Progenitor cell of endocrine pancreas (in vitro differentiated cells): ENCODE measurements around the gene N4BP3. TPM values are rescaled to one million over a fixed set of nuclear protein-coding genes. Genes with fewer than 3 reads are reported as not detected.
"Not testable (repeated sequence)": the region's sequence is repeated elsewhere in the genome, so short reads cannot be mapped to it uniquely, and the experiment has no call there.

Experiments used
- DNase-seq: peaks from one replicate; pipeline ENCODE4 v3.0.0; 2021; ENCODE audit warnings: low spot score; ENCODE audit not compliant: unreplicated experiment
- H3K27ac Mint-ChIP-seq: 2 replicates; pipeline ENCODE4 v1.8.0; 2021; ENCODE audit warnings: mild to moderate bottlenecking, moderate library complexity, mixed read lengths
- H3K27me3 Mint-ChIP-seq: 2 replicates; pipeline ENCODE4 v1.8.0; 2021; ENCODE audit warnings: mixed read lengths
- H3K36me3 Mint-ChIP-seq: 2 replicates; pipeline ENCODE4 v1.8.0; 2022; ENCODE audit warnings: mixed read lengths; ENCODE audit not compliant: insufficient read depth
- H3K4me1 Mint-ChIP-seq: 2 replicates; pipeline ENCODE4 v1.8.0; 2021; ENCODE audit warnings: low read depth, mixed read lengths
- H3K4me3 Mint-ChIP-seq: 2 replicates; pipeline ENCODE4 v1.8.0; 2021; ENCODE audit warnings: low read depth, mild to moderate bottlenecking, moderate library complexity, mixed read lengths
- H3K9me3 Mint-ChIP-seq: 2 replicates; pipeline ENCODE4 v1.8.0; 2021; ENCODE audit warnings: low read depth, mixed read lengths
- total RNA-seq: library from RNA; stranded (reverse); gene quantifications from 2 replicates; pipeline ENCODE4 v1.2.1, GENCODE V29; 2021
- TF ChIP-seq, protein P1 (sequence below): fragments of 200-600 bp; sonication (generic); IDR thresholded peaks from one replicate; pipeline ENCODE4 v1.5.0; 2021; ENCODE audit warnings: antibody characterized with exemption, mild to moderate bottlenecking; ENCODE audit not compliant: unreplicated experiment

N4BP3 gene
- total RNA-seq, 1 donor from 2014 or later: 1.9 TPM

DNA sequence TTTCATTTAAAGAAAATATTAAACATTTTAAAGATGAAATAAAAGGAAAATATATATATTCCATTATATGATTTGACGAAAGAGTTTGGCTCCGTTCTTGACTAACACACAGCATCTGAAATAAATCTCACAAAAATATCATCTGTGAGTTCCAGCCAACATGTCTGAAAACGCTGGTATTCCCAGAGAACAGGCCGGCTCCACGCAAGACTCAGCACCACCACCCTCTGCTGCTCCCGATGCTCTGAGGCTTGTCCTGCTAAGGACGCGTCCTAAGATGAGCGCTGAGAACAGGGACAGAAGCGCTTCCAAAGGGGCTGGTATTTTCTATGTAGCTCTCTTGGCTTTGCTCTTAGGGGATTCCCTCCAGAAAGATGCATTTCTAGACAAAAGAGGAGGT is 40.6 kb upstream of the N4BP3 start:
- H3K36me3 Mint-ChIP-seq: no peaks in the 10 kb centered on the region
- no peak for DNase-seq
- no peak overlapping the region for H3K4me3 Mint-ChIP-seq
- no peaks in the 10 kb centered on the region for H3K9me3 Mint-ChIP-seq
- H3K27me3 Mint-ChIP-seq: peaks cover 11% of the 10 kb centered on the region
- TF ChIP-seq, protein P1, sequence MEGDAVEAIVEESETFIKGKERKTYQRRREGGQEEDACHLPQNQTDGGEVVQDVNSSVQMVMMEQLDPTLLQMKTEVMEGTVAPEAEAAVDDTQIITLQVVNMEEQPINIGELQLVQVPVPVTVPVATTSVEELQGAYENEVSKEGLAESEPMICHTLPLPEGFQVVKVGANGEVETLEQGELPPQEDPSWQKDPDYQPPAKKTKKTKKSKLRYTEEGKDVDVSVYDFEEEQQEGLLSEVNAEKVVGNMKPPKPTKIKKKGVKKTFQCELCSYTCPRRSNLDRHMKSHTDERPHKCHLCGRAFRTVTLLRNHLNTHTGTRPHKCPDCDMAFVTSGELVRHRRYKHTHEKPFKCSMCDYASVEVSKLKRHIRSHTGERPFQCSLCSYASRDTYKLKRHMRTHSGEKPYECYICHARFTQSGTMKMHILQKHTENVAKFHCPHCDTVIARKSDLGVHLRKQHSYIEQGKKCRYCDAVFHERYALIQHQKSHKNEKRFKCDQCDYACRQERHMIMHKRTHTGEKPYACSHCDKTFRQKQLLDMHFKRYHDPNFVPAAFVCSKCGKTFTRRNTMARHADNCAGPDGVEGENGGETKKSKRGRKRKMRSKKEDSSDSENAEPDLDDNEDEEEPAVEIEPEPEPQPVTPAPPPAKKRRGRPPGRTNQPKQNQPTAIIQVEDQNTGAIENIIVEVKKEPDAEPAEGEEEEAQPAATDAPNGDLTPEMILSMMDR: no peak
- peaks cover 3% of the 10 kb centered on the region for H3K4me1 Mint-ChIP-seq
- no peak overlapping the region for H3K27ac Mint-ChIP-seq

DNA sequence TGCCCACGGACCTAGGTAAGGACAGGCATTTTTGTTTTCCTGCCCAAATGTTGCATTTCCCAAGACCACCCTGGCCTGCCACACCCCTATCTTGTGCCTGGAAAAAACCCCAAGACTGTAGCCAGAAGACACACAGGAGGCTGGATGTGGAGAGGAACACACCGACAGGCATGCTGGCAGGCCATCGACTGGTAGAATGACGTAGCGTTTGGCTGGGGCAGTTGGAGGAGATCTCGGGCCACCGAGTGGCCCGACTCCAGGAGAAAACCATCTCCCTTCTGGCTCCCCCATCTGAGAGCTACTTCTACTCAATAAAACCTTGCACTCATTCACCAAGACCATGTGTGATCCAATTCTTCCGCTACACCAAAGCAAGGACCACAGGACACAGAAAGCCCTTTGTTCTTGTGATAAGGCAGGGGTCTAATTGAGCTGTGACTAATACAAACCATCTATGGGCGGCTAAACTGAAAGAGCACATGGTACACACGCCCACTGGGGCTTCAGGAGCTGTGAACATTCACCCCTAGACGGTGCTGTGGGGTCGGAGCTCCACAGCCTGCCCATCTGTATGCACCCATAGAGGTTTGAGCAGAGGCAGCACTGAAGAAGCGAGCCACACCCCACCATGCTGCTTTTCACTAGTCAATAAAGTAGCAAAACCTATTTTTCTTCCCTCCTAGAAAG is 38.9 kb upstream of the N4BP3 start:
- no peak overlapping the region for H3K4me3 Mint-ChIP-seq
- TF ChIP-seq, protein P1: no peak
- no peak for DNase-seq
- H3K27ac Mint-ChIP-seq: no peak overlapping the region
- peaks cover 11% of the 10 kb centered on the region for H3K27me3 Mint-ChIP-seq
- H3K36me3 Mint-ChIP-seq: no peaks in the 10 kb centered on the region
- H3K9me3 Mint-ChIP-seq: no peaks in the 10 kb centered on the region
- H3K4me1 Mint-ChIP-seq: peaks cover 3% of the 10 kb centered on the region

DNA sequence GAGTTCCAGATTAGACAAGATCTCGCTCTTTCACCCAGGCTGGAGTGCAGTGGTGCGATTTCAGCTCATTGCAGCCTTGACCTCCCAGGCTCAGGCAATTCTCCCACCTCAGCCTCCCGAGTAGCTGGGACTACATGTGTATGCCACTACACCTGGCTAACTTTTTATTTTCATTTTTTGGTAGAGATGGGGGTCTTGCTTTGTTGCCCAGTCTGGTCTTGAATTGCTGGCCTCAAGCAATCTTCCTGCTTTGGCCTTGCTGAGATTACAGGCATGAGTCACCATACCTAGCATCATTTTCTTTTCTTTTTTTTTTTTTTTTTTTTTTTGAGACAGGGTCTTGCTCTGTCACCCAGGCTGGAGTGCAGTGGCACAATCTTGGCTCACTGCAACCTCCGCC is 36.4 kb upstream of the N4BP3 start:
- not testable (repeated sequence) for H3K4me3 Mint-ChIP-seq, H3K27ac Mint-ChIP-seq, H3K9me3 Mint-ChIP-seq, H3K36me3 Mint-ChIP-seq, H3K4me1 Mint-ChIP-seq, DNase-seq
- H3K27me3 Mint-ChIP-seq: peaks cover 15% of the 10 kb centered on the region

DNA sequence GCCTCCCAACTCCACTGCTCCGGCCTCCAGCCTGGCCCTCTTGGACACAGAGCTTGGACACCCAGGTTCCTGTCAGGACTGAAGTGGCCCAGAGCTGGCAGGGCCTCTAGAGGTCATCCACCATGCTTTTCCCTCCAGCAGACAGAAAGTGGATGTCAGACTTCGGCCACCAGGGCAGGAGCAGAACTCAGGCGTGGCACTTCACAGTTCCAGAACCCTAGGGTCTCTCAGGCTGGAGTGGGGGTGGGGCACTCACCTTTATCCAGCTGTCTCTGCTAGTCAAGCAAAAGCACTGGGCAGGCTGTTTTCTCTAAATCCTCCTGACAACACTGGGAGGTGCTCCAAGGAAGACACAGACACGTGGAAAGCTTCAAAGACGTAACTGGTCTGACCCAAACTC is 35.6 kb upstream of the N4BP3 start:
- no peak overlapping the region for H3K27ac Mint-ChIP-seq
- H3K27me3 Mint-ChIP-seq: peaks cover 15% of the 10 kb centered on the region

DNA sequence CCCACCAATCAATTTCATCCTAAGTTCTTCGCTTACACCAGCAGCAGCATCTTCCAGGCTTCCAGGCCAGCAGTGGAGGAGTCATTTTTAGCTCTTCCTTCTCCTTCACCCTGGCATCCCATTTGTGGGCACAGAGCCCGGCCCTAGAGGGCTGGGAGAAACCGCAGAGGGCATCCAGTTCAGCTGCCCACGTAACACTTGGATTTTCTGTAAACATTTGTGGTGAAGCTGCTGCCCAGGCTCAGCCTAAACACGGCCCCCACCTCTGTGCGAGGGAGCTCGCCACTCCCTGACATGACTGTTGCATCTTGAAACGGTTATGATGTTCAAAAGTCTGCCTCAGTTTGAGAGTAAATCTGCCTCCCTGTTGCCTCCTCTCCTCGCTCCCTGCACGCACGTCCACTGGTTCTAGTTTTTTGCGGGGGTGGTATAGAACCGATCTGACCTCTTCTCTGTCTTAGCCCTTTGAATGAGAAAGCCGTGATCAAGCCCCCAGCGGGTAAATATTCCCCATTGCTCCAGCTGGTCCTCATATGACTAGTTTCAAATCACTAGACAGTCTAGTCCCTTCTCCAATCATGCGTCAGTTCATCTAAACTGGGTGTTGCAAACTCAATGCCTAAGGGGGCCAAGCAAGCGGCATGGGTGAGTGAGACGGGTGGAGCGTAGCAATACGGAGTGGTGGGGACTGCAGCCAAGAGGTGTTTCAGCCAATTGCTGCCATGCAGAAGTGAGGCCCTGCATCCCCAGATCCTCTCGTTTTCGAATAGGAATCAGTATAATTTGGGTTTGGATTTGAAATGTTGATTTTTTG is 34.9 kb upstream of the N4BP3 start:
- Mint-ChIP-seq H3K9me3 (no peaks in the 10 kb centered on the region), H3K4me3 (no peak overlapping the region), H3K36me3 (no peaks in the 10 kb centered on the region), H3K27me3 (peaks cover 18% of the 10 kb centered on the region), H3K4me1 (peaks cover 4% of the 10 kb centered on the region), H3K27ac (no peak overlapping the region)
- TF ChIP-seq, protein P1: no peak
- no peak for DNase-seq

More for the DNA sequence above, 35.6 kb upstream of the N4BP3 start:
- H3K4me1 Mint-ChIP-seq: peaks cover 4% of the 10 kb centered on the region
- TF ChIP-seq, protein P1: no peak
- no peak for DNase-seq
- no peaks in the 10 kb centered on the region for H3K9me3 Mint-ChIP-seq
- no peak overlapping the region for H3K4me3 Mint-ChIP-seq
- H3K36me3 Mint-ChIP-seq: no peaks in the 10 kb centered on the region
